ENCODE results near the gene NRAP.

The NRAP gene

GRCh38 chr10:113561214-113561613, 102.6 kb downstream of the NRAP start:
- DNase-seq (ENCODE audit: low spot score), result no peak

GRCh38 chr10:113560071-113560470, 103.8 kb downstream of the NRAP start:
- DNase-seq (ENCODE audit: low spot score), result no peak

- DNase-seq (ENCODE audit: low spot score), result no peak
These were observed 105.9 kb downstream of the NRAP start for GRCh38 chr10:113557903-113558321.

GRCh38 chr10:113557424-113557862, 106.4 kb downstream of the NRAP start:
- no peak for DNase-seq (ENCODE audit: low spot score)

- no peak for DNase-seq (ENCODE audit: low spot score)
These were observed 108.1 kb downstream of the NRAP start for GRCh38 chr10:113555751-113556150.

- no peak for DNase-seq (ENCODE audit: low spot score)
These were observed 108.6 kb downstream of the NRAP start for GRCh38 chr10:113555245-113555644.

GRCh38 chr10:113554214-113554613, 109.6 kb downstream of the NRAP start:
- no peak for DNase-seq (ENCODE audit: low spot score)

GRCh38 chr10:113553149-113553548, 110.7 kb downstream of the NRAP start:
- DNase-seq (ENCODE audit: low spot score), result no peak

GRCh38 chr10:113552701-113553100, 111.1 kb downstream of the NRAP start, which contains the start of gene HABP2:
HABP2 (plus strand) TSS chr10:113553053; CDS start chr10:113553122, 69 bp downstream.
- no peak for DNase-seq (ENCODE audit: low spot score)

- no peak for DNase-seq (ENCODE audit: low spot score)
These were observed 111.8 kb downstream of the NRAP start for GRCh38 chr10:113552014-113552413.

GRCh38 chr10:113550365-113550764, 113.5 kb downstream of the NRAP start:
- DNase-seq (ENCODE audit: low spot score), result no peak

- no peak for DNase-seq (ENCODE audit: low spot score)
These were observed 114.0 kb downstream of the NRAP start for GRCh38 chr10:113549856-113550255.

GRCh38 chr10:113547426-113547825, 116.4 kb downstream of the NRAP start:
- DNase-seq (ENCODE audit: low spot score), result no peak

GRCh38 chr10:113544392-113544791, 119.4 kb downstream of the NRAP start:
- DNase-seq (ENCODE audit: low spot score), result no peak

- no peak for DNase-seq (ENCODE audit: low spot score)
These were observed 120.5 kb downstream of the NRAP start for GRCh38 chr10:113543107-113543955.

GRCh38 chr10:113541549-113541927, 122.3 kb downstream of the NRAP start:
- no peak for DNase-seq (ENCODE audit: low spot score)

- no peak for DNase-seq (ENCODE audit: low spot score)
These were observed 122.8 kb downstream of the NRAP start for GRCh38 chr10:113540845-113541548.

- DNase-seq (ENCODE audit: low spot score), result no peak
These were observed 124.1 kb downstream of the NRAP start for GRCh38 chr10:113539789-113540188.
